ENCODE results near the gene EGFL8. TPM values are rescaled to one million over a fixed set of nuclear protein-coding genes. Genes with fewer than 3 reads are reported as not detected.
A peak's percentile ranks its signal among the peaks of the same experiment; 100 is the strongest.

The EGFL8 gene
- total and polyA plus RNA-seq, 2 of the 8 experiments (the other 6 are each of a cell fraction or from before 2014, with no cell fraction given): 5.0 to 9.2 TPM

DNA sequence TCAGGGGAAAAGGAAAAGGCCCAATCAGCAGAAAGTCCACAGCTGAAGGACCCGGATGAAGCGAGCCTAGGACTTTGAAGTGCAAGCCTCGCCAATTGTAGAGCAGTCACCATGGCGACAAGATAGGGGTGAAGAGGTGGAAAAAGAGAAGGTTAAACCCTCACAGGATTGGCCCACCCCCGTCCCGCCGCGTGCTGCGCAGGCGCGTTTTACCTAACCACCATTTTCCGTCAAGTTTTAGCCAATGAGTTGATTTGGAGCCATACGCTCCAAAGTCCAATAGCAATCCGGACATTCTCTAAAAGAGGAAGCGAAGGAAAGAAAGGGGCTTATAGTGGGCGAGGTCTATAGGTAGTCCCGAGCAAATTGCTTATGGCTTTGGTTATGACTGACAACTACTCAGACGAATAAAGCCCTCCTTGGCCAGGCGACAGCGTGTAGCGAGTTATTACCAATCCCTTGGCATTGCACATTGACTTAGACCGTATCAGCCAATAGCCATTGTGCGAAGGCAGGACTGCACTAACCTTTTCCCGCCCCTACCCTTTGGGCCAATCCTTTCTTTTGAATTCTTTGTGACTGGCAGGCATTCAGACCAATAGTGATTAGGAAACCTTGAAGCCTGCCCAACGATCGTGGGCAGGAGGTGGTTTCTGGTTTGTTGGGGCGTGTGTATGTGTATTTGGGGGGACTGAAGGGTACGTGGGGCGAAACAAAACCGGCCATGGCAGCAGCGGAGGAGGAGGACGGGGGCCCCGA is 13.6 kb downstream of the EGFL8 start, which contains the start of gene RNF5:
TSS of gene RNF5 (plus strand) at position 618 of the 759 bp plus-strand sequence. CDS start at position 725, 107 bp downstream.
- peak within 1 kb of the TSS; percentile 69 for H2AK5ac ChIP-seq (ENCODE audit: low read depth, low read length)
- H2AFZ ChIP-seq (ENCODE audit: low read length): no peak within 1 kb of the TSS
- TF ChIP-seq POLR2AphosphoS5 (IDR thresholded peaks at IDR 0.05; ENCODE audit: low read depth, low read length) (peak; percentile 33; the same call in 1 of the 2 replicates), TAF7 (optimal IDR thresholded peaks at IDR 0.05; ENCODE audit: borderline replicate concordance, low read depth, low read length) (no peak), KDM1A (IDR thresholded peaks at IDR 0.05; ENCODE audit: borderline replicate concordance, low read length) (no peak), TBP (IDR thresholded peaks at IDR 0.05; ENCODE audit: low read depth, low read length) (0 out of 2 replicates have a peak, but pooled peaks have one; percentile 32), NRF1 (IDR thresholded peaks at IDR 0.05; ENCODE audit: low read depth, low read length) (peak; percentile 68), KDM4A (IDR thresholded peaks at IDR 0.05; ENCODE audit: low read depth, low read length, severe bottlenecking) (peak; percentile 38), TEAD4 (IDR thresholded peaks at IDR 0.05; ENCODE audit: low read depth, low read length) (no peak), SIN3A (conservative IDR thresholded peaks at IDR 0.05 in 1 of 2, IDR thresholded peaks at IDR 0.05 in 1 of 2; ENCODE audit: low read depth in 1 of 2, low read length in 2 of 2) (peak in 1 of 2 experiments; percentile 20; a peak in 2 of 4 replicates), SP4 (IDR thresholded peaks at IDR 0.05; ENCODE audit: low read length) (peak; percentile 63; the same call in 1 of the 2 replicates), SAP30 (IDR thresholded peaks at IDR 0.05; ENCODE audit: insufficient read depth, insufficient replicate concordance, low read length) (no peak), GTF2F1 (IDR thresholded peaks at IDR 0.05; ENCODE audit: borderline replicate concordance, low read depth, low read length) (no peak)

More for the DNA sequence above, 13.6 kb downstream of the EGFL8 start, which contains the start of gene RNF5:
- no peaks in the 10 kb centered on the region; a peak in 1 of 7 replicates for H3K27me3 ChIP-seq (replicated peaks in 1 of 4; ENCODE audit: control insufficient read depth in 3 of 4, extremely low read depth in 1 of 4, insufficient read depth in 3 of 4, low read length in 3 of 4)
- H3K4ac ChIP-seq (replicated peaks; ENCODE audit: insufficient read length, low read depth, low read length): no peak within 1 kb of the TSS
- peak; percentile 88 for FAIRE-seq
- CTCF ChIA-PET (ENCODE audit: partially characterized antibody): interaction anchor here (0.6 to 2.7 kb wide), 7 partner anchors 11 to 60 kb away, joined by 3 to 10 read pairs (median 3); partner anchors contain the start of gene PBX2
- H4K20me1 ChIP-seq (replicated peaks in 1 of 2; ENCODE audit: control insufficient read depth in 1 of 2, insufficient read depth in 2 of 2, low read length in 2 of 2): peaks cover 3 to 6% of the 10 kb centered on the region in 2 experiments
- no peaks in the 10 kb centered on the region for H3K9me3 ChIP-seq (ENCODE audit: insufficient read depth in 2 of 2, low read depth in 1 of 2, low read length in 1 of 2)
- peaks cover 26% of the 10 kb centered on the region for H3K23me2 ChIP-seq (ENCODE audit: low read depth, low read length)
- no peak within 1 kb of the TSS for H3K56ac ChIP-seq (replicated peaks; ENCODE audit: insufficient read length, low read depth, low read length)
- H3K4me2 ChIP-seq (ENCODE audit: insufficient read depth in 1 of 2, low read depth in 2 of 2, low read length in 2 of 2): peak within 1 kb of the TSS; percentile 99 to 100
- H3K14ac ChIP-seq (ENCODE audit: insufficient read length): no peak within 1 kb of the TSS
- peak within 1 kb of the TSS; percentile 95 for H3K27ac ChIP-seq (ENCODE audit: low read depth, low read length)
- H2BK15ac ChIP-seq (ENCODE audit: low read length): peak within 1 kb of the TSS; percentile 20; the same call in 1 of the 2 replicates
- POLR2A ChIA-PET (ENCODE audit: partially characterized antibody): interaction anchor here (0.8 to 7.9 kb wide), 13 partner anchors 8 to 793 kb away, joined by 3 to 194 read pairs (median 7); partner anchors contain the start of genes ATF6B, EGFL8, FKBPL and GPSM3
- peak; percentile 82 to 91 for DNase-seq (ENCODE audit: low read depth in 1 of 2, low spot score in 2 of 2)
- peaks cover 9% of the 10 kb centered on the region; the same call in 1 of the 2 replicates for H3K79me1 ChIP-seq (ENCODE audit: low read depth, low read length)
- H4K91ac ChIP-seq (replicated peaks; ENCODE audit: insufficient read length, low read length): peak within 1 kb of the TSS; percentile 22
- H2BK120ac ChIP-seq (replicated peaks; ENCODE audit: low read depth, low read length): no peak within 1 kb of the TSS
- peak within 1 kb of the TSS; percentile 97 for H2BK5ac ChIP-seq (ENCODE audit: low read depth, low read length)
- H3K79me2 ChIP-seq (ENCODE audit: control insufficient read depth in 1 of 2, insufficient read depth in 2 of 2, low read length in 2 of 2): peaks cover 13 to 40% of the 10 kb centered on the region in 2 experiments
- peak within 1 kb of the TSS; percentile 67 to 95 (median 86) for H3K9ac ChIP-seq (replicated peaks in 1 of 4; ENCODE audit: extremely low read depth in 1 of 4, low read depth in 3 of 4, low read length in 3 of 4)
- H3K4me1 ChIP-seq (replicated peaks in 1 of 4; ENCODE audit: control insufficient read depth in 3 of 4, insufficient read depth in 4 of 4, low read length in 3 of 4): peaks cover 5 to 20% (median 9%) of the 10 kb centered on the region in 4 experiments; a peak in 6 of 7 replicates
- 1% methylated on average over 28 of the region's 33 CpGs; no CpG with 5 or more reads in 1 of the 2 experiments for WGBS, 2 experiments (ENCODE audit: extremely low coverage in 1 of 2, insufficient coverage in 1 of 2, insufficient read length in 1 of 2, insufficient replicate concordance in 2 of 2, low coverage in 1 of 2, low lambda C conversion rate in 2 of 2, missing lambda C conversion rate in 1 of 2)
- H3K18ac ChIP-seq (ENCODE audit: extremely low read depth, low read length): peak within 1 kb of the TSS; percentile 97
- peak within 1 kb of the TSS; percentile 91 to 99 (median 95) for H3K4me3 ChIP-seq (ENCODE audit: extremely low read depth in 1 of 4, insufficient read depth in 2 of 4, low read depth in 3 of 4, low read length in 4 of 4)
- peaks cover 2 to 24% (median 14%) of the 10 kb centered on the region in 4 experiments; a peak in 7 of 8 replicates for H3K36me3 ChIP-seq (ENCODE audit: control insufficient read depth in 2 of 4, insufficient read depth in 4 of 4, low read length in 3 of 4)
- no peak within 1 kb of the TSS for H2BK20ac ChIP-seq (ENCODE audit: low read length)
- no peak within 1 kb of the TSS for H3K23ac ChIP-seq (ENCODE audit: insufficient read length)
- peak within 1 kb of the TSS; percentile 91; the same call in 1 of the 2 replicates for H2BK12ac ChIP-seq (ENCODE audit: low read depth, low read length)
- H4K5ac ChIP-seq (ENCODE audit: insufficient read length, low read depth, low read length): peak within 1 kb of the TSS; percentile 27
- H4K8ac ChIP-seq (ENCODE audit: extremely low read depth, insufficient read depth, low read length): peak within 1 kb of the TSS; percentile 95; the same call in 1 of the 2 replicates

All from H1 (cell line).